Measurements from ENCODE around the gene LRTM1. TPM values are rescaled to one million over a fixed set of nuclear protein-coding genes. Genes with fewer than 3 reads are reported as not detected.

The LRTM1 gene
- total and polyA plus RNA-seq, 10 donors, result 1.6 to 14.1 (median 6.7) TPM

DNA sequence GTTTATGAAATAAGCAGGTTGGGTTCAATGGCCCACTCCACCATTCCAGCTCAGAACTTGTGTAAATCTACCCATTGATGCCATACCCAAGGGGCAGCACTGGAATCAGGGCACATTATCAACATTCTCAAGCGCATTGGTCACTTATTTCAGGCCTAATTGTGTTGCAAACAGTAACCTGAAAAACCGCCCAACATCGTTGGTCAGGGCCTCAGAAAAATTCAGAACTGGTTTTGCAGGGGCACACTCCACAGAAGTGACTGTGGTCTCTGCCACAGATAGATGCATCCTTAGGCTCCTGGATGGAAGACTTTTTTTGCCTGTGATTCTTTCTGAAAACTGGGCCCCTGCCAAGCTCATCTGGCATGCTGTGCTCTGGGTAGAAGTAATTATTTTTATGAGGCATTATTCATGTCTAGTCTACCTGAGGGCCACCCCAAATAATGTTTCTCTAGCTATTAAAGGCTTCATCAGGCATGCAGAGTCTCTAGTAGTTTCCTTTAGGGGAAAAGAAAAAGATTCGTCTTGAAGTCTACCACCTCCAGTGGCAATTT, 21.7 kb upstream of the LRTM1 start:
- Histone ChIP-seq H3K4me3 (no peak overlapping the region), H3K4me1 (peaks cover 0 to 7% (median under 1%) of the 10 kb centered on the region in 6 donors), H3K27me3 (replicated peaks in 1 of 7) (no peaks in the 10 kb centered on the region), H3K9me3 (no peaks in the 10 kb centered on the region), H3K36me3 (no peaks in the 10 kb centered on the region), H3K27ac (no peak overlapping the region)
- WGBS, 5 donors, result 88 to 99% (median 92%) methylated on average over 4 of the region's 4 CpGs
- intact Hi-C loops (cut with DNase I; ENCODE audit: low total_unique reads), result no loop called here
- DNase-seq, result no peak
- TF ChIP-seq POLR2AphosphoS5 (IDR thresholded peaks at IDR 0.05), result no peak

DNA sequence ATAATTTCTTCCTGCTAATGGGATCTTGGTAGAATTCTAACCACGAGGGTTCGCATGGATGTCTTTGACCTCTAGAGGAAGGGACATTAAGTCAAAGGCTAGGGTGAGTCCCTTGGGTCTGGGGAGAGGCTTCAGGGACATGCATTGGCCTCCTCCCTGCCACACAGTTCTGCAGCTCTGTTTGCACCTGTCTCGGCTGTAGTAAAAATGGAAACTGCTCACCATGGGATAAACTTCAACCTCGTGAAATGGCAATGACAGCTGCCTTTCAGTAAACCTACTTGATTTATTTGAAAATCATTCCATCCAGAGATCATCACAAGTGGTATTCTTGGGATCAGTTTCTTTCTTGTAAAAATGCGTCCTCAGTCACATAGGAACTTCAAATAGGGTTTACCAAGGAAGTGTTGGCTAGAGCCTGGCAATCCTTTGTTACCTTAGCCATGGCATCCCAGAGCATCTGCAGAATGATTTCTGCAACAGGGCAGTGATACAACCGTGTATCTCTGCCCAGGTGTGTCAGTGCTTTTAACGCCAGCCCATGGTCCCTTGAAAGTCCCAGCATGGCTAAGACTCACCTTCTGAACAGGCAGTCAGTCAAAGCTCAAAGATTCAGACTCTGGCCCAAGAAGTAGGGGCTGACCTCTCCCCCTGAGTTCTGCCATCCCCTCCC, 14.0 kb upstream of the LRTM1 start:
- Histone ChIP-seq H3K9me3 (no peaks in the 10 kb centered on the region), H3K27ac (no peak overlapping the region), H3K4me3 (no peak overlapping the region), H3K4me1 (no peaks in the 10 kb centered on the region), H3K36me3 (no peaks in the 10 kb centered on the region), H3K27me3 (replicated peaks in 1 of 7) (no peaks in the 10 kb centered on the region)
- 82 to 92% (median 85%) methylated on average over 5 to 7 of the region's 7 CpGs for WGBS, 5 donors
- intact Hi-C loops (cut with DNase I; ENCODE audit: low total_unique reads), result no loop called here
- DNase-seq, result no peak
- TF ChIP-seq POLR2AphosphoS5 (IDR thresholded peaks at IDR 0.05) (no peak), POLR2A (IDR thresholded peaks at IDR 0.05) (no peak)
- TF ChIP-seq, protein P1, sequence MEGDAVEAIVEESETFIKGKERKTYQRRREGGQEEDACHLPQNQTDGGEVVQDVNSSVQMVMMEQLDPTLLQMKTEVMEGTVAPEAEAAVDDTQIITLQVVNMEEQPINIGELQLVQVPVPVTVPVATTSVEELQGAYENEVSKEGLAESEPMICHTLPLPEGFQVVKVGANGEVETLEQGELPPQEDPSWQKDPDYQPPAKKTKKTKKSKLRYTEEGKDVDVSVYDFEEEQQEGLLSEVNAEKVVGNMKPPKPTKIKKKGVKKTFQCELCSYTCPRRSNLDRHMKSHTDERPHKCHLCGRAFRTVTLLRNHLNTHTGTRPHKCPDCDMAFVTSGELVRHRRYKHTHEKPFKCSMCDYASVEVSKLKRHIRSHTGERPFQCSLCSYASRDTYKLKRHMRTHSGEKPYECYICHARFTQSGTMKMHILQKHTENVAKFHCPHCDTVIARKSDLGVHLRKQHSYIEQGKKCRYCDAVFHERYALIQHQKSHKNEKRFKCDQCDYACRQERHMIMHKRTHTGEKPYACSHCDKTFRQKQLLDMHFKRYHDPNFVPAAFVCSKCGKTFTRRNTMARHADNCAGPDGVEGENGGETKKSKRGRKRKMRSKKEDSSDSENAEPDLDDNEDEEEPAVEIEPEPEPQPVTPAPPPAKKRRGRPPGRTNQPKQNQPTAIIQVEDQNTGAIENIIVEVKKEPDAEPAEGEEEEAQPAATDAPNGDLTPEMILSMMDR (IDR thresholded peaks at IDR 0.05 in 8 of 11, conservative IDR thresholded peaks at IDR 0.05 in 3 of 11), result no peak

DNA sequence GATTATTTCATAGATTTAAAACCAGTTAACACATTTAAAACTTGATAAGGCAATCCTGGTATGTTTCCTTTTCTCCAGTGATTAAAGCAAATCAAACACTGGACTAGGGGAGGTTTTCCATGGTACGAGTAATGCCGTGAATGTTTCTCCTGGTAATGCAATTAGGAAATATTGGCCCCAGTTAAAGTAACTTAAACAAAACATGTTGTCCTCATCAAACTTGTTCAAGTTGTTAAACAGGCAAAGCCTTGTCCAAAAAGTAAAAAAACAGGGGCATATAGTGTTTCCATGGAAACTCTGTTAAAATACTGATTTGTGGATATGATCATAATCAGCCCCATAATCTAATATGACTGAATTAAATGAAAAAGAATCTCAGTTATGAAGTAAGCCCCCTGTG, 13.1 kb upstream of the LRTM1 start:
- intact Hi-C loops (cut with DNase I; ENCODE audit: low total_unique reads), result no loop called here
- DNase-seq, result no peak
- Histone ChIP-seq H3K4me1 (no peaks in the 10 kb centered on the region), H3K36me3 (no peaks in the 10 kb centered on the region), H3K9me3 (no peaks in the 10 kb centered on the region), H3K27ac (no peak overlapping the region), H3K4me3 (no peak overlapping the region), H3K27me3 (replicated peaks in 1 of 7) (no peaks in the 10 kb centered on the region)
- TF ChIP-seq POLR2A (IDR thresholded peaks at IDR 0.05) (no peak), POLR2AphosphoS5 (IDR thresholded peaks at IDR 0.05) (no peak)
- TF ChIP-seq, protein P1 (IDR thresholded peaks at IDR 0.05 in 8 of 11, conservative IDR thresholded peaks at IDR 0.05 in 3 of 11), result no peak
- 89 to 99% (median 97%) methylated on average over 2 of the region's 2 CpGs for WGBS, 5 donors

DNA sequence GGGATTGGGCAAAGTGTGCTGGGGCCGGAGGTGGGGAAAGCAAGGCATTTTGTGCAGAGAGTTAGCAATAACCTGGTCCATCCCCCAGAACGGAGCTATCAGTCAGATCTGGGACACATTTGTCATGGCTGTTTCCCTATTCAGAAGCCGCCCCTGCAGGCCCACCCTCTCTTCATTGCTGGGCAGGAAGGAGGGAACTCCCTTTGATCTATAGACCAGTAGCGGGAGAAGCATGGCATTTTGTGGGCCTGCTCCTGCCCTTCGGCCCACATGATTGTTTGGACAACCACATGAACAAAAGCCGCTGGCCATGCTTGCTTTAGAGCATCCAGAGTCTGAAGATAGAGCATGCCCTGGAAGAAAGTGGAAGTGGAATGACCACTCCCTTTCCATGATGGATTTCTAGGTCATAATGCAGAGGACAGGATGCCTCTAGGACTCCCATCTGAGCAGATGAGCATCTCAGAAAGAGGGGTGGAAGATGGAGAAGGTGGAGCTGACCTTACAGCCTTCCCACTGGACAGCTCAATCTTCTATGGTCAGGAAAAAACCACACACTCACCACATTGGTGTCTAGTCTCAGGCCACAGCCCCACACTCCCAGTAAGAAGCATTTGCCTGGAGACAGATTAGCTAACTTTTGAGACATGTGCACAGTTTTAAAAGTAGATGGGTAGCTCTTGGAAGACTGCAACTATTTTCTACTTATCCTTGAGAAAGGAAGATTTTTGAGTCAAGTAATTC, 11.9 kb upstream of the LRTM1 start:
- intact Hi-C loops (cut with DNase I; ENCODE audit: low total_unique reads), result no loop called here
- WGBS, 5 donors, result 49 to 69% (median 66%) methylated on average over 5 to 6 of the region's 6 CpGs
- H3K4me3 ChIP-seq, result no peak overlapping the region
- no peak overlapping the region for H3K27ac ChIP-seq
- no peaks in the 10 kb centered on the region for H3K27me3 ChIP-seq (replicated peaks in 1 of 7)
- H3K4me1 ChIP-seq, result no peaks in the 10 kb centered on the region
- no peaks in the 10 kb centered on the region for H3K9me3 ChIP-seq
- no peak for DNase-seq
- TF ChIP-seq POLR2AphosphoS5 (IDR thresholded peaks at IDR 0.05), result no peak
- TF ChIP-seq, protein P1 (IDR thresholded peaks at IDR 0.05 in 8 of 11, conservative IDR thresholded peaks at IDR 0.05 in 3 of 11), result no peak
- no peaks in the 10 kb centered on the region for H3K36me3 ChIP-seq

All from spleen (tissue), 11 donors.